Mesenchymal stem cell (in vitro differentiated cells and primary cell): ENCODE measurements around the gene ARHGAP18.

Experiments
- DNase-seq: peaks from one replicate; pipeline ENCODE4 v3.0.0-alpha.2; 2013
- H2AFZ ChIP-seq: one replicate; pipeline ENCODE4 v1.6.1; 2013; ENCODE audit warnings: low read depth, mild to moderate bottlenecking, control low read depth, inconsistent platforms, low read length, moderate library complexity
- H2AK5ac ChIP-seq: 2 replicates; pipeline ENCODE4 v1.6.1; 2013; ENCODE audit warnings: low read length, moderate library complexity, mild to moderate bottlenecking, inconsistent platforms; ENCODE audit not compliant: severe bottlenecking
- H2BK120ac ChIP-seq: one replicate; pipeline ENCODE4 v1.6.1; 2013; ENCODE audit warnings: low read depth, mild to moderate bottlenecking, inconsistent platforms, low read length, moderate library complexity
- H2BK12ac ChIP-seq, 2 experiments: one replicate each; pipeline ENCODE4 v1.6.1; 2013; ENCODE audit warnings: inconsistent platforms in 2 of 2, low read length in 2 of 2, mild to moderate bottlenecking in 2 of 2, moderate library complexity in 2 of 2, control low read depth in 1 of 2
- H2BK15ac ChIP-seq: one replicate; pipeline ENCODE4 v1.6.1; 2013; ENCODE audit warnings: mild to moderate bottlenecking, low read depth, inconsistent platforms; ENCODE audit not compliant: poor library complexity, severe bottlenecking
- H2BK5ac ChIP-seq: 2 replicates; pipeline ENCODE4 v1.6.1; 2013; ENCODE audit warnings: low read depth, mild to moderate bottlenecking, low read length, control low read depth, inconsistent platforms; ENCODE audit not compliant: poor library complexity, severe bottlenecking
- H3K14ac ChIP-seq, 2 experiments: one replicate each; pipeline ENCODE4 v1.6.1; 2013; ENCODE audit warnings: inconsistent platforms in 2 of 2, low read length in 2 of 2, control low read depth in 1 of 2, mild to moderate bottlenecking in 1 of 2, moderate library complexity in 1 of 2
- H3K18ac ChIP-seq, 2 experiments: one replicate each; pipeline ENCODE4 v1.6.1; 2013; ENCODE audit warnings: inconsistent platforms in 2 of 2, low read length in 2 of 2, control low read depth in 1 of 2, low read depth in 1 of 2, mild to moderate bottlenecking in 1 of 2
- H3K23ac ChIP-seq, 2 experiments: one replicate each; pipeline ENCODE4 v1.6.1; 2013; ENCODE audit warnings: inconsistent platforms in 2 of 2, low read length in 2 of 2, mild to moderate bottlenecking in 2 of 2, moderate library complexity in 2 of 2, control low read depth in 1 of 2
- H3K27ac ChIP-seq: 2 replicates; pipeline ENCODE4 v1.5.1; 2013; ENCODE audit warnings: mild to moderate bottlenecking, moderate library complexity, low read length, control low read depth, inconsistent platforms; ENCODE audit not compliant: poor library complexity, severe bottlenecking
- H3K27me3 ChIP-seq, 2 experiments: 2 replicates each; pipeline versions ENCODE4 v1.6.1 to v1.7.0; 2013; ENCODE audit warnings: low read length in 2 of 2, mild to moderate bottlenecking in 2 of 2, moderate library complexity in 2 of 2, control low read depth in 1 of 2, inconsistent platforms in 1 of 2; ENCODE audit not compliant: control insufficient read depth in 1 of 2, insufficient read depth in 1 of 2
- H3K36me3 ChIP-seq, 2 experiments: 2 replicates each; pipeline versions ENCODE4 v1.6.1 to v1.7.0; 2013; ENCODE audit warnings: low read length in 2 of 2, control low read depth in 1 of 2, inconsistent platforms in 1 of 2, low read depth in 1 of 2, mild to moderate bottlenecking in 1 of 2; ENCODE audit not compliant: insufficient read depth in 2 of 2, control insufficient read depth in 1 of 2
- H3K4ac ChIP-seq, 2 experiments: one replicate each; pipeline ENCODE4 v1.6.1; 2013; ENCODE audit warnings: inconsistent platforms in 2 of 2, low read length in 2 of 2, mild to moderate bottlenecking in 2 of 2, moderate library complexity in 2 of 2, control low read depth in 1 of 2, low read depth in 1 of 2
- H3K4me1 ChIP-seq: 2 replicates; pipeline ENCODE4 v1.6.1; 2013; ENCODE audit warnings: low read depth, low read length, control low read depth; ENCODE audit not compliant: control insufficient read depth, insufficient read depth
- H3K4me2 ChIP-seq: 2 replicates; pipeline ENCODE4 v1.6.1; 2013; ENCODE audit warnings: low read length, mild to moderate bottlenecking, inconsistent platforms; ENCODE audit not compliant: poor library complexity, severe bottlenecking
- H3K4me3 ChIP-seq, 2 experiments: 2 replicates each; pipeline versions ENCODE4 v1.5.1 to v1.7.0; 2013; ENCODE audit warnings: low read length in 2 of 2, mild to moderate bottlenecking in 2 of 2, control low read depth in 1 of 2, low read depth in 1 of 2; ENCODE audit not compliant: insufficient read depth in 1 of 2
- H3K79me1 ChIP-seq: replicated peaks from 2 replicates; pipeline ENCODE4 v1.6.1; 2013; ENCODE audit warnings: mild to moderate bottlenecking, control low read depth, low read length, inconsistent platforms; ENCODE audit not compliant: poor library complexity, severe bottlenecking
- H3K9ac ChIP-seq: 2 replicates; pipeline ENCODE4 v1.7.0; 2013; ENCODE audit warnings: mild to moderate bottlenecking, low read length, moderate library complexity
- H3K9me3 ChIP-seq: 2 replicates; pipeline ENCODE4 v1.7.0; 2013; ENCODE audit warnings: mild to moderate bottlenecking, low read length; ENCODE audit not compliant: control insufficient read depth
- H4K8ac ChIP-seq: one replicate; pipeline ENCODE4 v1.6.1; 2013; ENCODE audit warnings: inconsistent platforms, mild to moderate bottlenecking, low read length, moderate library complexity
- H4K91ac ChIP-seq: one replicate; pipeline ENCODE4 v1.6.1; 2013; ENCODE audit warnings: mild to moderate bottlenecking, low read length, inconsistent platforms
- WGBS: methylation state at CpG from one replicate; pipeline ENCODE4 v1.1.7; 2013; ENCODE audit warnings: mixed read lengths; 5-methylcytosine and 5-hydroxymethylcytosine counted together

The ARHGAP18 gene

GRCh38 chr6:129748212-129748900, 38.4 kb upstream of the ARHGAP18 start:
- H4K8ac ChIP-seq: no peak overlapping the region
- no peaks in the 10 kb centered on the region for H3K27me3 ChIP-seq
- no peaks in the 10 kb centered on the region for H3K9me3 ChIP-seq
- peak overlapping the region; percentile 80 for H3K9ac ChIP-seq
- H3K4me1 ChIP-seq: peaks cover 4% of the 10 kb centered on the region
- no peak overlapping the region for H3K14ac ChIP-seq
- peak overlapping the region in 1 of 2 experiments; percentile 42 for H3K23ac ChIP-seq
- H3K27ac ChIP-seq: peak overlapping the region; percentile 78
- H2BK12ac ChIP-seq: no peak overlapping the region
- peak overlapping the region in 1 of 2 experiments; percentile 56 for H3K4me3 ChIP-seq
- no peak overlapping the region for H2BK15ac ChIP-seq
- no peaks in the 10 kb centered on the region for H3K79me1 ChIP-seq
- peak overlapping the region in 1 of 2 experiments; percentile 87 for H3K4ac ChIP-seq
- no peak overlapping the region for H3K4me2 ChIP-seq
- no peak overlapping the region for H2AFZ ChIP-seq
- H3K36me3 ChIP-seq: no peaks in the 10 kb centered on the region
- 11% methylated on average over 2 of the region's 4 CpGs for WGBS
- peak overlapping the region; percentile 64 to 82 for H3K18ac ChIP-seq
- H2BK120ac ChIP-seq: peak overlapping the region; percentile 89
- no peak overlapping the region for H2BK5ac ChIP-seq
- H4K91ac ChIP-seq: no peak overlapping the region
- DNase-seq: peak; percentile 89
- peak overlapping the region; percentile 31 for H2AK5ac ChIP-seq

DNA sequence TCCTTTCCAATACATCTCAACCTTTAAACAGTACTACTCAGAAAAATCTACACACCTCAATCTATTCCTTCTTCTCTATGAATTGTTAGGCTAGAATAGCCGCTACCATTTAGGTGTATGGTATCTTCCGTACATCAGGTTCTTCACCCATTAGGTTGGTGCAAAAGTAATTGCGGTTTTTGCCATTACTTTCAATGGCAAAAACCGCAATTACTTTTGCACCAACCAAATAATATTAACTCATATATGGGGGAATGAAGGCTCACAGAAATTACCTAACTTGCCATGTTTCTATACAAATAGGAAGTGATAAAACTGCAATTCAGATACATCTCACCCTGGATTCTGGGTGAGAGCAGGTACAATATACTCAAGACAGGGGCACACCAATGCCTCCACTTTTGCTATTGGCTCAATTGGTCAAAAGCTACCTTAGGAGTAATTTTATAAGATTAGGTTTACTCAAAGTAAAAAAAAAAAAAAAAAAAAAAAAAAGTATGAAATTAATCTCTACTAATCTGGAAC, 37.7 kb upstream of the ARHGAP18 start:
- H4K8ac ChIP-seq: no peak overlapping the region

DNA sequence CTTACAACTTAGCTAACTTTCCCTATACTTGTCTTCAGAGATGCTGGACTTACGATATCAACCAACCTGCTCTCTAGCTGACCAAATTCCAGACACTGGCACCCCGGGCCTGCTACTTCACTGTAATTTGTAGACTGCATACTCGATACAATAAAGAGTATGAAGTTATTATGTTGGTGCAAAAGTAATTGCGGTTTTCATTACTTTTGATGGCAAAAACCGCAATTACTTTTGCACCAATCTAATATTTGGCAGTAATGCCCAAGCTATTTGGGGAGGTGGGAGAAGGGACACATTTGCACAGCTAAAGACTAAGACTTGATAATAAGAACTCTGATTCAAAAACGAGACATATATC, 34.9 kb upstream of the ARHGAP18 start:
- 86% methylated on average over 3 of the region's 6 CpGs for WGBS
- no peak overlapping the region for H2BK15ac ChIP-seq
- no peak overlapping the region for H4K8ac ChIP-seq

More for the DNA sequence above, 37.7 kb upstream of the ARHGAP18 start:
- no peak overlapping the region for H4K91ac ChIP-seq
- H3K9ac ChIP-seq: peak overlapping the region; percentile 80
- H3K4me3 ChIP-seq: no peak overlapping the region
- no peak overlapping the region for H3K27ac ChIP-seq
- H2BK5ac ChIP-seq: no peak overlapping the region
- no peaks in the 10 kb centered on the region for H3K9me3 ChIP-seq
- no peak overlapping the region for H3K18ac ChIP-seq
- no peak overlapping the region for H3K4ac ChIP-seq
- peak overlapping the region in 1 of 2 experiments; percentile 4 for H2BK12ac ChIP-seq
- DNase-seq: no peak
- 90% methylated on average over 3 of the region's 4 CpGs for WGBS
- peak overlapping the region; percentile 36 for H2AK5ac ChIP-seq
- H3K4me1 ChIP-seq: peaks cover 2% of the 10 kb centered on the region
- no peaks in the 10 kb centered on the region for H3K36me3 ChIP-seq
- H2BK15ac ChIP-seq: no peak overlapping the region
- H3K4me2 ChIP-seq: no peak overlapping the region
- no peaks in the 10 kb centered on the region for H3K27me3 ChIP-seq
- no peaks in the 10 kb centered on the region for H3K79me1 ChIP-seq
- H2AFZ ChIP-seq: no peak overlapping the region
- no peak overlapping the region for H2BK120ac ChIP-seq
- H3K14ac ChIP-seq: no peak overlapping the region
- H3K23ac ChIP-seq: no peak overlapping the region

GRCh38 chr6:129744201-129744879, 34.4 kb upstream of the ARHGAP18 start:
- Histone ChIP-seq H3K27me3 (no peaks in the 10 kb centered on the region), H2BK5ac (no peak overlapping the region), H3K27ac (peak overlapping the region; percentile 75), H3K79me1 (no peaks in the 10 kb centered on the region), H3K4me2 (no peak overlapping the region), H4K8ac (no peak overlapping the region), H2BK12ac (no peak overlapping the region), H4K91ac (no peak overlapping the region), H2AFZ (no peak overlapping the region), H3K36me3 (no peaks in the 10 kb centered on the region), H3K9me3 (no peaks in the 10 kb centered on the region), H3K4ac (no peak overlapping the region), H3K18ac (peak overlapping the region in 1 of 2 experiments; percentile 59), H2AK5ac (no peak overlapping the region), H3K4me1 (peaks cover 2% of the 10 kb centered on the region), H3K4me3 (peak overlapping the region in 1 of 2 experiments; percentile 7), H3K9ac (peak overlapping the region; percentile 75), H2BK120ac (no peak overlapping the region), H2BK15ac (no peak overlapping the region), H3K14ac (no peak overlapping the region), H3K23ac (no peak overlapping the region)
- peak; percentile 92 for DNase-seq
- 3% methylated on average over 2 of the region's 4 CpGs for WGBS

More for the DNA sequence above, 34.9 kb upstream of the ARHGAP18 start:
- H3K27ac ChIP-seq: peak overlapping the region; percentile 75
- peak overlapping the region in 1 of 2 experiments; percentile 59 for H3K18ac ChIP-seq
- H2BK12ac ChIP-seq: no peak overlapping the region
- H4K91ac ChIP-seq: no peak overlapping the region
- no peak overlapping the region for H3K14ac ChIP-seq
- no peak overlapping the region for H2AK5ac ChIP-seq
- no peak overlapping the region for H3K4me3 ChIP-seq
- H3K79me1 ChIP-seq: no peaks in the 10 kb centered on the region
- no peak overlapping the region for H2BK5ac ChIP-seq
- H3K9me3 ChIP-seq: no peaks in the 10 kb centered on the region
- no peak overlapping the region for H2BK120ac ChIP-seq
- no peaks in the 10 kb centered on the region for H3K27me3 ChIP-seq
- H2AFZ ChIP-seq: no peak overlapping the region
- peak overlapping the region; percentile 75 for H3K9ac ChIP-seq
- H3K36me3 ChIP-seq: no peaks in the 10 kb centered on the region
- no peak overlapping the region for H3K4me2 ChIP-seq
- H3K4me1 ChIP-seq: peaks cover 2% of the 10 kb centered on the region
- H3K23ac ChIP-seq: no peak overlapping the region
- no peak for DNase-seq
- H3K4ac ChIP-seq: no peak overlapping the region
